Mononuclear cell (primary cell): Measurements from ENCODE around the gene LTBP2. TPM values are rescaled to one million over a fixed set of nuclear protein-coding genes. Genes with fewer than 3 reads are reported as not detected.
"Not testable (repeated sequence)": the region's sequence is repeated elsewhere in the genome, so short reads cannot be mapped to it uniquely, and the experiment has no call there.

Source experiments
- H3K27me3 ChIP-seq: 2 replicates; pipeline ENCODE4 v1.6.0; 2011; ENCODE audit warnings: low read length, control low read depth; ENCODE audit not compliant: insufficient read depth
- H3K4me1 ChIP-seq: 2 replicates; pipeline ENCODE4 v1.5.1; 2011; ENCODE audit warnings: mild to moderate bottlenecking, low read length, control low read depth; ENCODE audit not compliant: insufficient read depth
- H3K4me3 ChIP-seq: 2 replicates; pipeline ENCODE4 v1.5.1; 2011; ENCODE audit warnings: mild to moderate bottlenecking, low read length, moderate library complexity
- H3K9me3 ChIP-seq: 2 replicates; pipeline ENCODE4 v1.5.1; 2011; ENCODE audit warnings: low read depth, mild to moderate bottlenecking, control low read depth, low read length
- total RNA-seq: library from RNA; depleted of rRNA; stranded (reverse); fragments of >200 nt; gene quantifications from one replicate; pipeline ENCODE4 v1.2.3, GENCODE V29; 2012

The LTBP2 gene
- total RNA-seq, 1 donor = 0.42 TPM

DNA sequence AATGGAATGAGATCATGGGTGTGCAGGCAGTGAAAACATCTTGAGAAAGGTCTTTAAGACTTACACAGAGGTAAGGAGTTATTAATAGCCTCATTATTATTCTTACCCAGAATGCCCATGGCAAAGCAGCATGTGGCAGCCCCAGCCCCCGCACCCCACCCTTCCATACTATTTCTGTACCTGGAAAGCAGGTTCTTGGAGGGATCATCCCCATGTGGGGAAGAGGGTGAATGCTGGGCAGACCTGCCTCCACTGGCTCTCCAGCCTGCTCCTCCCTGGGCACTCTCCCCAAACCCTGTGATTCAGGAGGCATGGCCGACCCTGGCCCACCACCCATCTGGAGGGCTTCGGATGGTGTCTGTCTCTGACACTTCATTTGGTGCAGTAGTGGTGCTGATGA, 147.3 kb downstream of the LTBP2 start:
- Histone ChIP-seq H3K4me3 (no peak overlapping the region), H3K4me1 (no peaks in the 10 kb centered on the region), H3K27me3 (no peaks in the 10 kb centered on the region), H3K9me3 (no peaks in the 10 kb centered on the region)

DNA sequence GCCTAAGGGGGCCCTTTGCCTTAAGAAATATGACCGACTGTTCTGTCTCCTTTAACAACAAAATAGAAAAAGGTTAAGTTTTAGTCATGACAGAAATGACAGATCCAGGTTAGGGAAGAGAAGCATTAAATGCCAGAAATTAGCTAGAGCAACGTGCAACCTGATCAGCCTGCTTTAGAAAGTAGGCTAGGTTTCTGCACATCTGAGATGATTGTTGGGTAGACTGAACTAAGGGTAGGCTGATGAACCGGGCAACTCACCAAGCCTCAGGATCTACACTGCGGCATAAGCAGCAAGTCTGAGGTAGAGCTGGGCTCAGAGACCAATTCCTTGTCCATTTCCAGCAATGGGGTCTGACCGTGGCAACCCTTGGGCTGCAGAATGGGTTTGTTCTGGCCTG, 148.3 kb downstream of the LTBP2 start:
- H3K27me3 ChIP-seq = no peaks in the 10 kb centered on the region
- no peaks in the 10 kb centered on the region for H3K4me1 ChIP-seq
- no peaks in the 10 kb centered on the region for H3K9me3 ChIP-seq
- H3K4me3 ChIP-seq = no peak overlapping the region

DNA sequence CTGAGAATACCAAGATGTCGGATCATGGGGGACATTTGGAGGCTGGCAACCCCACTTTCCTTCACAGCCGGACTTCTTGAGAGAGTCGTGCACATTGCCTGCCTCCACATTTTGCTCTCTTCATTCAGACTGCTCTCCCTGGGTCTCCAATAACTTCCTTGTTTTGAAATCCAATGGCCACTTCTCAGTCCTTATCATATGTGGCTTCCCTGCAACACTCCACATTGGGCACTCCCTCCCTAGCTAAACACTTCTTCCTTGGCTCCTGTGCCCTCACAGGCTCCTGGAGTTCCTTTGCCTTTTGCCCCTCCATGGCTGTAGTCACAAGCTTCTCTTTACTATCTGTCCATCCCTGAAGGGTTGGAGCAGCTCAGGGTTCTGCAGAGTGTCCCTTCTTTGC, 149.0 kb downstream of the LTBP2 start:
- H3K27me3 ChIP-seq = no peaks in the 10 kb centered on the region
- H3K9me3 ChIP-seq = no peaks in the 10 kb centered on the region
- no peak overlapping the region for H3K4me3 ChIP-seq
- no peaks in the 10 kb centered on the region for H3K4me1 ChIP-seq

DNA sequence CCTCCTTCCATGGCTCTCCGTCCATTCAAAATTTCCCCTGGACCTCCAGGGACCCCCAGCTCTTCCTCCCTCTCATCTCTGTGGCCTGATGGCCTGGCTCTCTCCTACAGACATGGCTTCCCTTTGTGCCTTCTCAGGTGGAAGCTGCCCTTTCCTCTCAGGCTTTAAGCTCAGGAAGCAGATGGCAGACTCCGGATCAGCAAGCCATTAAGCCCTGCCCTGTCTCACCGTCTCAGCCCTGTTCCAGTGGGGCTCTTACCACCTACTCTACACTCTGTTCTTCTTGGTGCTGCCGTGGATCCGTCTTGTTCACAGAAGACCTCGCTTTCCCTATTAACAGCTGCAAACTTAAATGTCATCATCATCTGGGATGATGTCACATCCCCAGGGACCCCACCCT, 152.1 kb downstream of the LTBP2 start:
- Histone ChIP-seq H3K27me3 (no peaks in the 10 kb centered on the region), H3K4me1 (no peaks in the 10 kb centered on the region), H3K9me3 (no peaks in the 10 kb centered on the region), H3K4me3 (no peak overlapping the region)

DNA sequence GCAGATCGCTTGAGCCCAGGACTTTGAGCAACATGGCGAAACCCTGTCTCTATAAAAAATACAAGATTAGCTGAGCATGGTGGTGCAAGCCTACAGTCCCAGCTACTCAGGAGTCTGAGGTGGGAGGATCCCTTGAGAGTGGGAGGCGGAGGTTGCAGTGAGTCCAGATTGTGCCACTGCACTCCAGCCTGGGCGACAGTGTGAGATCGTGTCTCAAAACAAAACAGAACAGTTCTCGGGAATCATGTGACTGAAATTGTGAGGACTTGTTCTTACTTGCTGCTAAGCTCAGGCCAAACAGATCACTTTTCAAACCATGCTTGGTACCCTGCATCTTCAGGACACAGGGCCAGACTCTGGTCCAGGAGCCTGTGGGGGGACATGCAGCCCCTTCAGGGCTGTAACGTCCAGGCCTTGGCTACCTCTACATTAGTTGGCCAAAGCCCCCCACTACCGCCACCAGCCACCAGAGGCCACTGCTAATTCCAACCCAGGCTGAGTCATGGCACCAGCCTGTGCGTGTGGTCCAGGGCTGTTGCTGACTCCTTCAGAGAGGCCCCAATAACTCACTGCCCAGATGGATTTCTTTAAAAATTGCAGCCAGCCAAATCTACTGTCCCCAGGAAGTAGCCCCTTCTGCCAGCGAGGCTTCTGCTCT, 152.6 kb downstream of the LTBP2 start:
- Histone ChIP-seq H3K27me3 (no peaks in the 10 kb centered on the region), H3K4me1 (no peaks in the 10 kb centered on the region), H3K4me3 (no peak overlapping the region), H3K9me3 (no peaks in the 10 kb centered on the region)

DNA sequence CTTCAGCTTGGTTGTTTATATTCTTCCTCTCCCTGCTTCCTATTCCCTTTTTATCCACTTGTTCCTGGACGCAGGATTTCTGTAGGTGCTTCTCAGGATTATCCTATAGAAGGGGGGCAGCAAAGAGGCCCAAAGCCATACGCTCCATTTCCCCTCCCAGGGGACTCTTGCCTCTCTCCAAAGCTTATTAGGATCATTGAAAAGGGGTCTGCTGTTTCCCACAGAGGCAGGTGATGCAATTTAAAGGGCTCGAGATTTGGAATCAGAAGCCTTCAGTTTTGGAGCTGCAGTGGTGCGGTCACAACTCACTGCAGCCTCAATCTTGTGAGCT, 154.5 kb downstream of the LTBP2 start:
- H3K4me3 ChIP-seq = no peak overlapping the region
- H3K4me1 ChIP-seq = no peaks in the 10 kb centered on the region
- no peaks in the 10 kb centered on the region for H3K27me3 ChIP-seq
- no peaks in the 10 kb centered on the region for H3K9me3 ChIP-seq

DNA sequence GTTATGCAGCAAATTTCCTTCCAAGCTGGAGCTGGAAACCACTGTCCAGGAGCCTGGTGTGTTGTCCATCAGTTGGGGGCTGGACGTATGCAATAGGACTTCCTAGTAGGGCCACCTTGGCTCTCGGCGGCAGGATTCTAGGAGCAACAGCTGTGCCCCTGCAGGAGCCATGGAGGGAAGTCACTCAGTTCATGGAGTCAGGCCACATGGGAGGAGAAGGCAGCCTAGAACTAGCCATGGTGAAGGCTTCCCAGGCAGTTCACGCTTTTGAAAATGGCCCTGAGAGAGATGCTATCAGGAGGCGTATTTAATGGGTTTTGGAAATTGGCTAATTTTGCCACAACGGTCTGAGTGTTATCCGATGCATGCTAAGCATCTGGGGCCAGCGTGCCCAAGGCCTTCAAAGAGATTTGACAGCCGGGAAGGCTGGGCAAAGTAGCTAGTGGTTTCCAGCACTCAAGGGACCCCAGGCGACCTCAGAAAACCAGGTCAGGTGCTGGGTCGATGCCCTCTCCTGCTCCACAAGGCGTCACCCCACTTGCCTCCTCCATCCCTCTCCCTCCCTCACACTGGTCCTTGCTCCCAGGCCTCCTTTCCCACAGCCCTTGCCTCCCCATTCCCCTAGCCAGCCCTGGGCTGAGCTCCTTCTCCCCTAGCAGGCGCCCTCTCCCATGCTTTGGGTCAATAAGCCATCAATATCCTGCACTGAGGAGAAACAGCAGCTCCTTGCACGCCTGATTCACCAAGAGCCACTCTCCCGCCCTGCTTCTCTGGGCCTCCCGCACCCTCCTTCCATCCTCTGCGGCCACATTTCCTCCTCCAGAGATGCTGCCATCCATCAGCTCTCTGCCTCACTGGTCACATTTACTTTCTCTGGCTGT, 155.1 kb downstream of the LTBP2 start:
- no peaks in the 10 kb centered on the region for H3K9me3 ChIP-seq
- no peaks in the 10 kb centered on the region for H3K4me1 ChIP-seq
- H3K27me3 ChIP-seq = no peaks in the 10 kb centered on the region
- no peak overlapping the region for H3K4me3 ChIP-seq

DNA sequence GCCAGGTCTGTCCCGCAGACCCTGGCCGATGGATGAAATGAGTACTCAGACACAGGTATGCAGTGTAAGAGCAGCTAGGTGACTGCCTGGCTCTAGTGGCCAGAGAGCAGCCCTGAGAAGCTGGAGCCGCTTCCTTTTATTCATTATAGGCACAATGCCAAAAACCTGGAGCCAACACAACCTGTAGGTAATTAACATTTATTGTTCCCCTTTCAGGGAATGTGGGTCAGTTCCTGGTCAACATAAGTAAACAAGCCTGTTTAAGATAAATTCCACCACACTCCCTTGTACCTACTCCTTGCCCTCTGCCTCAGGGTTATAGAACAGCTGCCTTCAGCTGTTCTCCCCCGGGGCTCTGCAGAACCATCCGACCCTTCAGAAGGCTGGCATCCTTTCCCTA, 157.6 kb downstream of the LTBP2 start:
- not testable (repeated sequence) for H3K4me1 ChIP-seq, H3K4me3 ChIP-seq, H3K9me3 ChIP-seq, H3K27me3 ChIP-seq

Other genes starting within 250 kb of the LTBP2 start
- not detected for gene SYNDIG1L, start 186.0 kb downstream of the LTBP2 start, total RNA-seq
- gene NPC2, start 118.9 kb downstream of the LTBP2 start, total RNA-seq = 166 TPM
- gene ISCA2, start 118.5 kb downstream of the LTBP2 start, total RNA-seq = 17.1 TPM
- gene AREL1, start 100.8 kb upstream of the LTBP2 start, total RNA-seq = 32.8 TPM
- gene FCF1, start 100.9 kb upstream of the LTBP2 start, total RNA-seq = 25.8 TPM
- gene YLPM1, start 151.1 kb upstream of the LTBP2 start, total RNA-seq = 84.7 TPM